ENCODE results near the gene NUDT6.

NUDT6 gene, protein sequence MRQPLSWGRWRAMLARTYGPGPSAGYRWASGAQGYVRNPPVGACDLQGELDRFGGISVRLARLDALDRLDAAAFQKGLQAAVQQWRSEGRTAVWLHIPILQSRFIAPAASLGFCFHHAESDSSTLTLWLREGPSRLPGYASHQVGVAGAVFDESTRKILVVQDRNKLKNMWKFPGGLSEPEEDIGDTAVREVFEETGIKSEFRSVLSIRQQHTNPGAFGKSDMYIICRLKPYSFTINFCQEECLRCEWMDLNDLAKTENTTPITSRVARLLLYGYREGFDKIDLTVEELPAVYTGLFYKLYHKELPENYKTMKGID

DNA sequence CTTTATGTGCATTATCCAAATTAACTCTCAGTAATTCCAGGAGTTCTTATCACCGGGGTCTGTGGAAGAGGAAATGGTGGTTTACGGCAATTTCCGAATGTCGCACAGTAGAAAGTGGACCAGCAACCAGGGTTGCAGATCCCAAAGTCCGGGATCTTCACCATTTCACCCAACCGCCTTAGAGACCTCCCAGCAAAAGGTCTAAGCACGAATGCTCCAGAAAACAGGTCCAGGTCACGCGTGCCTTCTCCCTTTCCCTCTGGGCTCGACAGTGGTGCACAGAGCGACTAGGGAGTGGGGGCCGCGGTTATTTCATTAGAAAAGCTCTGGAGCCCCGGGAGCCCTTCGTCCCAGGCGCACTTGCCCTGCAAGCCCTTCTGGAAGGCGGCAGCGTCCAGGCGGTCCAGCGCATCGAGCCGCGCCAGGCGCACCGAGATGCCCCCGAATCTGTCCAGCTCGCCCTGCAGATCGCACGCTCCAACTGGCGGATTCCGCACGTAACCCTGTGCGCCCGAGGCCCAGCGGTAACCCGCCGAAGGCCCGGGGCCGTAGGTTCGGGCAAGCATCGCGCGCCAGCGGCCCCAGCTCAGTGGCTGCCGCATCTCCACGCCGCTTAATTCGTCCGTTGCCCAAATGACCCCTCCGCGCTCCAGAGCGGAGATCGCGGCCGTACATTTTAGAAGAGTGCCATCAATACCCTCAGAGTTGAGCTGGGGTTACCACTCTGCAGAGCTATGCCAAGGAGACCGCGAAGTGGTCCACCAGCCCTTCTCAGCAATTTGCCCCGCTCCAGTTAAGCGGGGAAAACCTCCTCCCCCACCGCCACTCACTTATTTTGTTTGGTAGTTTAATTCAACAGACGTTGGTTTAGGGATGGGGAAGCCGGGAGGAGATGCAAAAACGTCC is at the start of gene NUDT6:
TSS of gene NUDT6 (minus strand) at position 627 of the 906 bp plus-strand sequence. CDS start at position 602, 25 bp downstream.
- H3K27ac ChIP-seq, result peak within 1 kb of the TSS; percentile 74
- H3K4me3 ChIP-seq (IDR thresholded peaks at IDR 0.05; ENCODE audit: insufficient read depth, low read depth, low read length), result no peak within 1 kb of the TSS
- TF ChIP-seq, protein P1, sequence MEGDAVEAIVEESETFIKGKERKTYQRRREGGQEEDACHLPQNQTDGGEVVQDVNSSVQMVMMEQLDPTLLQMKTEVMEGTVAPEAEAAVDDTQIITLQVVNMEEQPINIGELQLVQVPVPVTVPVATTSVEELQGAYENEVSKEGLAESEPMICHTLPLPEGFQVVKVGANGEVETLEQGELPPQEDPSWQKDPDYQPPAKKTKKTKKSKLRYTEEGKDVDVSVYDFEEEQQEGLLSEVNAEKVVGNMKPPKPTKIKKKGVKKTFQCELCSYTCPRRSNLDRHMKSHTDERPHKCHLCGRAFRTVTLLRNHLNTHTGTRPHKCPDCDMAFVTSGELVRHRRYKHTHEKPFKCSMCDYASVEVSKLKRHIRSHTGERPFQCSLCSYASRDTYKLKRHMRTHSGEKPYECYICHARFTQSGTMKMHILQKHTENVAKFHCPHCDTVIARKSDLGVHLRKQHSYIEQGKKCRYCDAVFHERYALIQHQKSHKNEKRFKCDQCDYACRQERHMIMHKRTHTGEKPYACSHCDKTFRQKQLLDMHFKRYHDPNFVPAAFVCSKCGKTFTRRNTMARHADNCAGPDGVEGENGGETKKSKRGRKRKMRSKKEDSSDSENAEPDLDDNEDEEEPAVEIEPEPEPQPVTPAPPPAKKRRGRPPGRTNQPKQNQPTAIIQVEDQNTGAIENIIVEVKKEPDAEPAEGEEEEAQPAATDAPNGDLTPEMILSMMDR (conservative IDR thresholded peaks at IDR 0.05; ENCODE audit: low read depth, low read length), result no peak
- H3K9ac ChIP-seq, result peak within 1 kb of the TSS; percentile 62; the same call in 1 of the 2 replicates
- H2AFZ ChIP-seq (ENCODE audit: low read depth), result peak within 1 kb of the TSS; percentile 96
- no peaks in the 10 kb centered on the region for H4K20me1 ChIP-seq (ENCODE audit: insufficient read depth)
- H3K4me2 ChIP-seq, result peak within 1 kb of the TSS; percentile 98
- H3K36me3 ChIP-seq (ENCODE audit: insufficient read depth), result no peaks in the 10 kb centered on the region
- no peaks in the 10 kb centered on the region for H3K27me3 ChIP-seq (ENCODE audit: insufficient read depth, low read depth)
- H3K4me1 ChIP-seq (ENCODE audit: low read depth, poor library complexity, severe bottlenecking), result peaks cover 32% of the 10 kb centered on the region
- peaks cover 40% of the 10 kb centered on the region for H3K79me2 ChIP-seq (ENCODE audit: insufficient read depth, low read depth)

DNA sequence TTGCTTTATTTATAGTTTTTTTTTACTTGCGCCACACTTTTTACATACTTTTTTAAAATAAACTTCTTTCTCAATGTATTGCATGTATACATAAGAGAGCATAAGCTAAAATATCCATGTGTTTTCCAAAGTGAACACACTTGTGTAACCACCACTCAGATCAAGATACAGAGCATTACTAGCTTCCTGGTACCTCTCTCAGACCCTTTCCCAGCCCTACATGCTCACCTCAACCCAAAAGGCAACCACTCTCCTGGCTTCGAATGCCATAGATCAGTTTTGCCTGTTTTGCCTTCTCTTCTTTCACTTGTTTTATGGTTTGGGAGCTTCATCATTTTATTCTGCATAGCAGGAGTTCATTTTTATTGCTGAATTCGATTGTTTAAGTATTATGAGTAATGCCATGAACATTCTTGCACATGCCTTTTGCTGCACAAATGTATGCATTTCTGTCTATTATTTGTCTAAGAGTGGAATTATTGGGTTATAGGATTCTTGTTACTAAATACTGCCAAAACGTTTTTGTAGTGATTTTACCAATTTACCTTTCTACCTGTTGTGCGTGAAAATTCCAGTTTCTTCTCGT is 45.9 kb upstream of the NUDT6 start:
- no peak overlapping the region for H3K4me3 ChIP-seq (IDR thresholded peaks at IDR 0.05; ENCODE audit: insufficient read depth, low read depth, low read length)

DNA sequence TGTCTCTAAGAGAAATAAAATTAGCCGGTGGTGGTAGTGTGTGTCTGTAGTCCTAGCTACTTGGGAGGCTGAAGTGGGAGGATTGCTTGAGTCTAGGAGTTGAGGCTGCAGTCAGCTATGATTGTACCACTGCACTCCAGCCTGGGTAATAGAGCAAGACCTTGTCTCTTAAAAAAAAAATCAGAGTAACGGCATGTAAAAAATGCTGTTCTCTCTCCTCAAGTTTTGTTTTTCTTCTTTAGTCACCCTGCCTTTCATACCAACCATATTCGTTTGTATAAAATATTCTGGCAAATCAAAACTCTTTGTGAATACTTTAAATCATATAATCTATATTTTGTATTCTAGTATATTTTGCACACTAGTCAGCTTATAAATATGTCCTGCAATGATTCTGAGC is 44.8 kb upstream of the NUDT6 start:
- no peak overlapping the region for H3K9ac ChIP-seq
- TF ChIP-seq, protein P1 (conservative IDR thresholded peaks at IDR 0.05; ENCODE audit: low read depth, low read length), result no peak
- no peak overlapping the region for H2AFZ ChIP-seq (ENCODE audit: low read depth)
- no peak overlapping the region for H3K27ac ChIP-seq
- H4K20me1 ChIP-seq (ENCODE audit: insufficient read depth), result no peaks in the 10 kb centered on the region
- no peaks in the 10 kb centered on the region for H3K27me3 ChIP-seq (ENCODE audit: insufficient read depth, low read depth)
- H3K4me2 ChIP-seq, result no peak overlapping the region
- H3K4me3 ChIP-seq (IDR thresholded peaks at IDR 0.05; ENCODE audit: insufficient read depth, low read depth, low read length), result no peak overlapping the region
- no peaks in the 10 kb centered on the region for H3K4me1 ChIP-seq (ENCODE audit: low read depth, poor library complexity, severe bottlenecking)
- H3K36me3 ChIP-seq (ENCODE audit: insufficient read depth), result peaks cover 5% of the 10 kb centered on the region; the same call in 1 of the 2 replicates
- no peaks in the 10 kb centered on the region for H3K79me2 ChIP-seq (ENCODE audit: insufficient read depth, low read depth)

More for the DNA sequence above, 45.9 kb upstream of the NUDT6 start:
- Histone ChIP-seq H3K79me2 (ENCODE audit: insufficient read depth, low read depth) (no peaks in the 10 kb centered on the region), H3K4me1 (ENCODE audit: low read depth, poor library complexity, severe bottlenecking) (no peaks in the 10 kb centered on the region), H3K27ac (no peak overlapping the region), H3K9ac (no peak overlapping the region), H2AFZ (ENCODE audit: low read depth) (no peak overlapping the region), H3K27me3 (ENCODE audit: insufficient read depth, low read depth) (no peaks in the 10 kb centered on the region), H3K36me3 (ENCODE audit: insufficient read depth) (no peaks in the 10 kb centered on the region), H3K4me2 (no peak overlapping the region), H4K20me1 (ENCODE audit: insufficient read depth) (no peaks in the 10 kb centered on the region)
- TF ChIP-seq, protein P1 (conservative IDR thresholded peaks at IDR 0.05; ENCODE audit: low read depth, low read length), result no peak

DNA sequence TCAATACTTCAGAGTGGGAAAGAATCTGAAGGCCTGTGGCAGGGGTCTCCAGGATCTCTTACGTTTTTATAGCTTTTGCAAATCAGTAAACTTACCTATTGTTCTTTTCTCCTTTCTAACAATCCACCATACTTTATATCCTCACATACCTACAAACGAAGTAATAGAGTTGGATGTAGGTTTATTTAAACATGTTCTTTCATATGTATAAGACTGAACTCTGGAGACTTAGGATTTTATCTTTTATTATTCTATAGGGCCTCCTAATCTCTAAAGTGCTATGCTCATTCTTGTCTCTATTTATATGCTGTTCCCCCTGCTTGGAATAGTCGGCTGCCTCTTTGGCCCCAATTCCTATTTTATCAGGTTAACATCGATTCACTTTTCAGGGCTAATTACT is 43.8 kb upstream of the NUDT6 start:
- Histone ChIP-seq H4K20me1 (ENCODE audit: insufficient read depth) (no peaks in the 10 kb centered on the region), H3K9ac (no peak overlapping the region), H3K4me2 (no peak overlapping the region), H2AFZ (ENCODE audit: low read depth) (no peak overlapping the region), H3K27me3 (ENCODE audit: insufficient read depth, low read depth) (no peaks in the 10 kb centered on the region), H3K27ac (no peak overlapping the region), H3K4me1 (ENCODE audit: low read depth, poor library complexity, severe bottlenecking) (no peaks in the 10 kb centered on the region), H3K79me2 (ENCODE audit: insufficient read depth, low read depth) (no peaks in the 10 kb centered on the region), H3K36me3 (ENCODE audit: insufficient read depth) (peaks cover 5% of the 10 kb centered on the region; the same call in 1 of the 2 replicates), H3K4me3 (IDR thresholded peaks at IDR 0.05; ENCODE audit: insufficient read depth, low read depth, low read length) (no peak overlapping the region)
- TF ChIP-seq, protein P1 (conservative IDR thresholded peaks at IDR 0.05; ENCODE audit: low read depth, low read length), result no peak
